Bronchial epithelial cell (primary cell): Measurements from ENCODE around the gene ABHD2. TPM values are rescaled to one million over a fixed set of nuclear protein-coding genes. Genes with fewer than 3 reads are reported as not detected.

ENCODE experiments used
- DNase-seq: peaks from one replicate; pipeline ENCODE4 v3.0.0-alpha.2; 2010; ENCODE audit warnings: low read depth
- FAIRE-seq: peaks from 2 replicates; lab custom pipeline; 2011; peaks lifted over from hg19 to GRCh38; lab: Jason Lieb, UNC
- H3K27me3 ChIP-seq: 2 replicates; pipeline ENCODE4 v1.5.1; 2011; ENCODE audit warnings: low read length; ENCODE audit not compliant: control insufficient read depth, insufficient read depth
- H3K36me3 ChIP-seq: 2 replicates; pipeline ENCODE4 v1.5.1; 2011; ENCODE audit warnings: low read length; ENCODE audit not compliant: control insufficient read depth, insufficient read depth
- H3K4me3 ChIP-seq: 2 replicates; pipeline ENCODE4 v1.5.1; 2011; ENCODE audit warnings: mild to moderate bottlenecking, low read depth, low read length, control low read depth
- CTCF ChIP-seq: IDR thresholded peaks from 2 replicates; pipeline ENCODE4 v1.5.1; 2011; ENCODE audit warnings: mild to moderate bottlenecking, moderate library complexity, low read length, control low read depth, inconsistent platforms; ENCODE audit not compliant: insufficient read depth, severe bottlenecking
- total RNA-seq: library from RNA; depleted of rRNA; stranded (reverse); fragments of >200 nt; gene quantifications from 2 replicates; pipeline ENCODE4 v1.2.1, GENCODE V29; 2014

Gene ABHD2
- total RNA-seq, 1 donor from 2014 or later: 35.5 TPM

- peaks cover 1% of the 10 kb centered on the region for H3K36me3 ChIP-seq
- no peak for FAIRE-seq
- no peak for DNase-seq
- H3K27me3 ChIP-seq: no peaks in the 10 kb centered on the region
- H3K4me3 ChIP-seq: no peak overlapping the region
- no peak for TF ChIP-seq CTCF
Observed at GRCh38 chr15:89106200-89106599, 17.9 kb downstream of the ABHD2 start.

GRCh38 chr15:89107984-89108383 is 19.7 kb downstream of the ABHD2 start:
- Histone ChIP-seq H3K27me3 (no peaks in the 10 kb centered on the region), H3K4me3 (no peak overlapping the region), H3K36me3 (peaks cover 1% of the 10 kb centered on the region)
- no peak for TF ChIP-seq CTCF
- FAIRE-seq: no peak
- peak; percentile 72 for DNase-seq

GRCh38 chr15:89108835-89109234 is 20.6 kb downstream of the ABHD2 start:
- no peak for TF ChIP-seq CTCF
- H3K36me3 ChIP-seq: peaks cover 1% of the 10 kb centered on the region
- DNase-seq: no peak
- H3K4me3 ChIP-seq: no peak overlapping the region
- no peaks in the 10 kb centered on the region for H3K27me3 ChIP-seq
- FAIRE-seq: no peak

DNA sequence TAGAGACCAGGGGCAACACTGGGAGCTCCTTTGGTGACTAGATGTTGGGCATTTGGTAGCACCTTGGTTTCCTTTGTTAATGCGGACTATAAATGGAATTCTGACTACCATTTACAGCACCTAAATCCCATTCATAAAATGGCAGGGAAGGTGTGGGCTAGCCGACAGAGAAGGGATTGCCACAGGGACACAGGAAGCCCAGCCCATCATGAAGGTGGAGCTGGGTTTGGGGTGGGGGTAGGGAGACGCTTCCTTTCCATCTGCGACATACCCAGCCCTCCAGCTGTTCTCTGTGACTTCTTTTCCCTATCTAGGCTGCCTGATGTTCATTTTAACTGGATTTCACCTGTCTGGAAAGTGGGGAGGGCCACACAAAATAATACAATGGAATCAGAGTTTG is 21.0 kb downstream of the ABHD2 start:
- no peak for TF ChIP-seq CTCF
- H3K36me3 ChIP-seq: no peaks in the 10 kb centered on the region
- FAIRE-seq: no peak
- DNase-seq: no peak
- H3K4me3 ChIP-seq: no peak overlapping the region
- no peaks in the 10 kb centered on the region for H3K27me3 ChIP-seq

- Histone ChIP-seq H3K27me3 (no peaks in the 10 kb centered on the region), H3K4me3 (no peak overlapping the region), H3K36me3 (no peaks in the 10 kb centered on the region)
- TF ChIP-seq CTCF: no peak
- no peak for FAIRE-seq
- DNase-seq: no peak
Observed at GRCh38 chr15:89110060-89110459, 21.8 kb downstream of the ABHD2 start.

GRCh38 chr15:89111352-89111751 is 23.1 kb downstream of the ABHD2 start:
- Histone ChIP-seq H3K27me3 (no peaks in the 10 kb centered on the region), H3K36me3 (no peaks in the 10 kb centered on the region), H3K4me3 (no peak overlapping the region)
- DNase-seq (no peak), FAIRE-seq (no peak)
- TF ChIP-seq CTCF: no peak
